NCI-H82 treated with DMSO at 0.1 percent for 48 hours (cell line): ENCODE results near the gene TCF25.
A peak's percentile ranks its signal among the peaks of the same experiment; 100 is the strongest.
"Not testable (repeated sequence)": the region's sequence is repeated elsewhere in the genome, so short reads cannot be mapped to it uniquely, and the experiment has no call there.

Source experiments
- DNase-seq: peaks from one replicate; lab custom pipeline; 2025; ENCODE audit not compliant: unreplicated experiment; lab: John Stamatoyannopoulos, UW

The TCF25 gene

GRCh38 chr16:89902980-89903379 lies 29.6 kb downstream of the TCF25 start:
- no peak for DNase-seq

GRCh38 chr16:89903908-89904515 lies 30.6 kb downstream of the TCF25 start:
- no peak for DNase-seq

- DNase-seq: no peak
Measured at GRCh38 chr16:89904606-89905510, 31.5 kb downstream of the TCF25 start.

- DNase-seq: no peak
Measured at GRCh38 chr16:89905511-89906139, 32.2 kb downstream of the TCF25 start.

GRCh38 chr16:89906140-89907025 lies 33.0 kb downstream of the TCF25 start:
- no peak for DNase-seq

- no peak for DNase-seq
Measured at GRCh38 chr16:89907055-89907814, 33.8 kb downstream of the TCF25 start.

GRCh38 chr16:89908236-89908635 lies 34.8 kb downstream of the TCF25 start:
- no peak for DNase-seq

- DNase-seq: peak; percentile 9
Measured at GRCh38 chr16:89909777-89910716, 36.7 kb downstream of the TCF25 start.

- no peak for DNase-seq
Measured at GRCh38 chr16:89910717-89911354, 37.4 kb downstream of the TCF25 start.

GRCh38 chr16:89911375-89911774 lies 38.0 kb downstream of the TCF25 start:
- DNase-seq: no peak

GRCh38 chr16:89912143-89912542 lies 38.8 kb downstream of the TCF25 start:
- DNase-seq: no peak

GRCh38 chr16:89912627-89913026 lies 39.2 kb downstream of the TCF25 start:
- DNase-seq: no peak

- DNase-seq: no peak
Measured at GRCh38 chr16:89913408-89914387, 40.3 kb downstream of the TCF25 start.

- not testable (repeated sequence) for DNase-seq
Measured at GRCh38 chr16:89914642-89915285, 41.4 kb downstream of the TCF25 start.

GRCh38 chr16:89915303-89916232 lies 42.2 kb downstream of the TCF25 start:
- DNase-seq: no peak
